Cardiac fibroblast (primary cell): ENCODE measurements around the gene PAFAH1B2.

Experiments used
- DNase-seq, 2 donors: peaks; one replicate each; pipeline versions ENCODE4 v3.0.0 to v3.0.0-alpha.2; 2010; ENCODE audit warnings: low read depth in 2 of 2
- H3K4me3 ChIP-seq, 2 donors: replicated peaks in 1 of 2; 1 replicate in 1 of 2; 2 replicates in 1 of 2; pipeline ENCODE4 v1.5.1; 2011; ENCODE audit warnings: low read depth in 2 of 2, low read length in 2 of 2, mild to moderate bottlenecking in 2 of 2, moderate library complexity in 1 of 2
- TF ChIP-seq, protein P1 (sequence below): IDR thresholded peaks from one replicate; pipeline ENCODE4 v1.5.1; 2011; ENCODE audit warnings: low read depth, mild to moderate bottlenecking, low read length, inconsistent platforms

The PAFAH1B2 gene

DNA sequence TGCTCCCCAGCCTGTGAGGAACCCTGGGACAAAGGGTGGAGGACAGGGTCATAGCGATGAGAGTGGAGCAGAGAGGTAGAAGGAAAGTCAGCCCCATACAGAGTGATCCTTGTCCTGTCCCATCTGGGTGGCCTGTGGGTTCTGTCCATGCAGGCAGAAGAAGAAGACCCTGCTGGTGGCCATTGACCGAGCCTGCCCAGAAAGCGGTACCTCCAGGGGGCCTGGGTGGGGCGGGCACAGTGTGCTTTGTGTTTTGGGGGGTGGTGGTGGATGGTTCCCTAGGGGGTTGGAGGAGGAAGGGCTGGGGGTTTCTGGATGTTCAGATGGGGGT is 42.3 kb downstream of the PAFAH1B2 start:
- TF ChIP-seq, protein P1, sequence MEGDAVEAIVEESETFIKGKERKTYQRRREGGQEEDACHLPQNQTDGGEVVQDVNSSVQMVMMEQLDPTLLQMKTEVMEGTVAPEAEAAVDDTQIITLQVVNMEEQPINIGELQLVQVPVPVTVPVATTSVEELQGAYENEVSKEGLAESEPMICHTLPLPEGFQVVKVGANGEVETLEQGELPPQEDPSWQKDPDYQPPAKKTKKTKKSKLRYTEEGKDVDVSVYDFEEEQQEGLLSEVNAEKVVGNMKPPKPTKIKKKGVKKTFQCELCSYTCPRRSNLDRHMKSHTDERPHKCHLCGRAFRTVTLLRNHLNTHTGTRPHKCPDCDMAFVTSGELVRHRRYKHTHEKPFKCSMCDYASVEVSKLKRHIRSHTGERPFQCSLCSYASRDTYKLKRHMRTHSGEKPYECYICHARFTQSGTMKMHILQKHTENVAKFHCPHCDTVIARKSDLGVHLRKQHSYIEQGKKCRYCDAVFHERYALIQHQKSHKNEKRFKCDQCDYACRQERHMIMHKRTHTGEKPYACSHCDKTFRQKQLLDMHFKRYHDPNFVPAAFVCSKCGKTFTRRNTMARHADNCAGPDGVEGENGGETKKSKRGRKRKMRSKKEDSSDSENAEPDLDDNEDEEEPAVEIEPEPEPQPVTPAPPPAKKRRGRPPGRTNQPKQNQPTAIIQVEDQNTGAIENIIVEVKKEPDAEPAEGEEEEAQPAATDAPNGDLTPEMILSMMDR, result no peak
- DNase-seq, result no peak
- H3K4me3 ChIP-seq, result no peak overlapping the region

DNA sequence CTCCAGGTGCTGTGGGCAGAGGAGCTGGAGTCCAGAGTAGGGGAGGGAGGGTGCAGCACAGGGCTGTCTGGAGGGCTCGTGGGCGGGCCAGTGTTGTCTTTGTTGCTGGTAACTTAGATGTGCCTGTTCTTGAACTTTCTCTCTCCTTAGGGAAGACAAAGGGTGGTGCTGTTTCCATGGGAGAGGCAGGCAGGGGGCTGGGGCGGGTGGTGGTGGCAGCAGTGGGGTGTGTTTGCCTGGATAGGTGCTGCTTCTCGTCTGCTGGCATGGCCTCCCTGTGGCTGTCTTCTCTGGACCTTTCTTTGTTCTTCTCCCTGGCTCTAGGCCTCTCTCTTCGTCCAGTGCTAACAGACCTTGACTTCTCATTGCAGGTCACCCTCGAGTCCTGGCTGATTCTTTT is 42.9 kb downstream of the PAFAH1B2 start:
- H3K4me3 ChIP-seq, result no peak overlapping the region
- DNase-seq, result no peak
- TF ChIP-seq, protein P1, result no peak

DNA sequence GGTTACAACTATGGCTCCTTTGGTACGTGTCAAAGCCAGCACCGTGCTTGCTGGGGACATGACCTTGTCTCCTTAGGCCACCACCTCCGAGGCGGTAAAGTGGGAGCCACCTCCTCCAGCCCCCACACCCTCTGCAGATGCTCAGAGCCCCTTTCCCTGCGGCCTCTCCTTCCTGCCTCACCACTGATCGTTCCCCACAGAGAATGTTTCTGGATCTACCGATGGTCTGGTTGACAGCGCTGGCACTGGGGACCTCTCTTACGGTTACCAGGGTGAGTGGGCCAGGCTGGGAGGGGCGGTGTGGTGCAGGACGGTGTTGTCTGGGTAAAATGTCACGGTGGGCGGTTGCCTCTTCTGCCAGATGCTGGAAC is 43.3 kb downstream of the PAFAH1B2 start:
- DNase-seq, result no peak
- no peak overlapping the region for H3K4me3 ChIP-seq
- TF ChIP-seq, protein P1, result no peak

DNA sequence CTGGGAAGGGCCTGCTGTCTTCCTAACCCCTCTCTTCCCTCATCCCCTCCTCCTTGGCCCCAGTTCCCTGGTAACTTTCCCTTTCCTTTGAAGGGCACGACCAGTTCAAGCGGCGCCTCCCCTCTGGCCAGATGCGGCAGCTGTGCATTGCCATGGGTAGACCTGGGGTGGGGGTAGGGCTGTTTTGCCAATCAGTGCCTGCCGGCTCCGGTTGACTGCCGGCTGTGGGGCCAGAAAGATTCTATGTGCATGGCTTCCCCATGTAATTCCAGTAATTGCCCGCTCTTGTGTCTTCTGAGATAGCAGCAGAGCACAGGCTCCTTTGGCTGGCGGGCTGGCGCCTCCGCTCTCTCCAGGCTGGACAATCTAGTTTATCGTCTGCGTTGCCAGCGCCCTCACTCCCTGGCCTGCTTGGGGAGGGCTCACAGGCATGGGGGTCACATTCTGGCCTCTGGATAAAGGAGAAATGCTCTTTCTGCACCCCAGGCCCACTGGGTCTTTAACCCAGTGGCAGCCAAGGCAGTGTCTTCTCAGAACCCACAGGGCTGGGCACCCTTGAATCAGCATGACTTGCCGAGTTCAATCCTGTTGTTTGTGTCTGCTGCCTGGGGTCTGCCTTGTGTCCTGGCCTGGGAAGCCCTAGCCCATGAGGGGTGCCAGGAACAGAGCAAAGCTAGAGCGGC is 43.9 kb downstream of the PAFAH1B2 start:
- TF ChIP-seq, protein P1, result no peak
- DNase-seq, result no peak
- H3K4me3 ChIP-seq, result no peak overlapping the region

DNA sequence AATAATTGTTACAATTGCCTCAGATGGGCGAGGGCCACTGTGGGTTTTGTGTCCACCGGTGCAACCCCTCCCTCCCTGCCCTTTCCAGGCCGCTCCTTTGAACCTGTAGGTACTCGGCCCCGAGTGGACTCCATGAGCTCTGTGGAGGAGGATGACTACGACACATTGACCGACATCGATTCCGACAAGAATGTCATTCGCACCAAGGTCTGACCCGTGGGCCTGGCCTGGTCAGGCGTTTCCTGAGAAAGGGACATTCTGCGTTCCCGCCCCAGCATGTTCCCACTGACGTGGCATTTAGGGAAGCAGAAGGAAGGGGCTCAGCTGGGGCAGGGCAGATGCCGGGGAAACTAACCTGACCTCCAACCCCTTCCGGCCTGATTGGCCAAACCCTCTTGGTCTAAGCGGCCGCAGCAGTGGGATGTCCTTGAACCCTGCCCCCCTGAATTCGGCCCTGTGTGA is 44.6 kb downstream of the PAFAH1B2 start:
- no peak for DNase-seq
- TF ChIP-seq, protein P1, result no peak
- no peak overlapping the region for H3K4me3 ChIP-seq

DNA sequence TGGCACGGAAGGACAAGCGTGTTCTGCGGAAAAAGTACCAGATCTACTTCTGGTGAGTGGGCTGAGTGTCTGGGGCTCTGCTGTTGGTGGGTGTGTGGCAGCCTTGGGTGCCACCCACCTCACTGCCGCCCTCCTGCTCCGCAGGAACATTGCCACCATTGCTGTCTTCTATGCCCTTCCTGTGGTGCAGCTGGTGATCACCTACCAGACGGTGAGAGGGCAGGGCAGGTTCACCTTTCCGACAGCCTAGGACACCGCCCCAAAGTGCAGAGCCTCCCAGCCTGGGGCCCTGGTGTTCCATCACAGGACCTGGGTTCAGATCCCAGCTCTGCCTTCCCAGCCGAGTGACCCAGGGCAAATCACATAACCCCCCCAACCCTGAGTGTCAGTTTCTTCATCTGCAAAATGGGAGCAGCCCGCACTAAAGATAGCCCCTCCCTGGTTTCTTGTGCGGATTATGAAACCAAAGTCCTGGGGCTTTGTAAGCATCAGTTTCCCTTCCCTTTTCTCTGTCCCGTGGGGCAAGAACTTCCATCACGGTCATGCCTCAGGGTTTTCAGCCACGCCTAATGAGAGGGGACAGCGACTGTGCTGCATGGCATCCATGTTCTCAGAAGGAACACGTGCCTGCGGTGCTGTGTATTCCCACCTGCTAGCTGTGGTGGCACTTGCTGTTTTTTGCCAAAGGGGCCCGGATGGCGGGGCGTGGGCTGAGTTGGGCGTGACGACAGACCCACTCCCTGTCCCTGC is 45.3 kb downstream of the PAFAH1B2 start:
- no peak overlapping the region for H3K4me3 ChIP-seq
- TF ChIP-seq, protein P1, result no peak
- no peak for DNase-seq
